Ovary (tissue), 9 donors: ENCODE data around the gene ABLIM1. TPM values are rescaled to one million over a fixed set of nuclear protein-coding genes. Genes with fewer than 3 reads are reported as not detected.

ENCODE experiments used
- DNase-seq, 5 donors: peaks; one replicate each; pipeline ENCODE4 v3.0.0-alpha.2; 2019 to 2020
- H3K27ac ChIP-seq, 2 donors: fragments of 200-600 bp; one replicate each; pipeline versions ENCODE4 v1.5.1 to v1.8.0; 2019 to 2022
- H3K27me3 ChIP-seq: fragments of 200-600 bp; one replicate; pipeline ENCODE4 v1.8.0; 2022
- H3K36me3 ChIP-seq: fragments of 200-600 bp; sonication (generic); one replicate; pipeline ENCODE4 v1.5.1; 2019
- H3K4me1 ChIP-seq: one replicate; pipeline ENCODE4 v1.8.1; 2013; ENCODE audit warnings: mild to moderate bottlenecking, moderate library complexity; ENCODE audit not compliant: insufficient read depth
- H3K4me3 ChIP-seq: fragments of 200-600 bp; sonication (generic); one replicate; pipeline ENCODE4 v1.5.1; 2017
- H3K9me3 ChIP-seq, 2 donors: fragments of 200-600 bp in 1 of 2; sonication (generic) in 1 of 2; one replicate each; pipeline versions ENCODE4 v1.5.1 to v1.8.1; 2013 to 2019; ENCODE audit warnings: mild to moderate bottlenecking in 1 of 2, moderate library complexity in 1 of 2
- EP300 ChIP-seq: sonication (generic); formaldehyde crosslinking; IDR thresholded peaks from one replicate; pipeline ENCODE4 v1.6.1; 2017; ENCODE audit warnings: antibody characterized with exemption
- POLR2A ChIP-seq: fragments of 450-650 bp; IDR thresholded peaks from one replicate; pipeline ENCODE4 v1.6.1; 2017; ENCODE audit warnings: antibody characterized with exemption, mild to moderate bottlenecking, moderate library complexity
- WGBS, 3 donors: extraction: QIAGEN DNeasy Blood & Tissue Kit in 1 of 3; methylation state at CpG; one replicate each; pipeline versions ENCODE4 v1.1.5 to v1.1.7; 2013 to 2017; 5-methylcytosine and 5-hydroxymethylcytosine counted together
- intact Hi-C, 4 donors: fragments of 100-400 bp; cut with DNase I; formaldehyde crosslinking; loops; one replicate each; pipeline versions ENCODE4 v1.11.0 to v1.15.1; 2022 to 2023
- polyA plus RNA-seq, 2 donors: library from polyadenylated mRNA; stranded (reverse); fragments of 200-250 nt in 1 of 2; fragments of 350-450 nt in 1 of 2; fragmentation: Illumina TruSeq in 1 of 2; extraction: RNeasy Lipid Tissue Mini Kit (QIAGEN cat#74804) in 1 of 2; gene quantifications; one replicate each; pipeline ENCODE4 v1.2.3, GENCODE V29; 2013 to 2014
- total RNA-seq, 7 donors: library from RNA; depleted of rRNA in 2 of 7; stranded (reverse); fragments of >200 nt in 2 of 7; fragmentation: NEBNext Ultra II Directional in 3 of 7; extraction: Animal tissue kit (Norgen Biotek cat#: 25700) in 3 of 7; gene quantifications; one replicate each; pipeline versions ENCODE4 v1.1.0 to v1.2.4, GENCODE V29; 2016 to 2023
- TF ChIP-seq, protein P1 (sequence below), 3 donors: fragments of 450-650 bp in 2 of 3; fragments of 200-600 bp in 1 of 3; IDR thresholded peaks; one replicate each; pipeline versions ENCODE4 v1.5.1 to v1.8.0; 2016 to 2022; ENCODE audit warnings: antibody characterized with exemption in 3 of 3, mild to moderate bottlenecking in 1 of 3
- donor health status: DM: no; HTN: no; CAD: no; lungs with moderate emphysema.
- donor health status: DM: no; HTN: no; CAD: no.
- donor health status: Bipolar disorder and iron deficiency.
- donor health status: DM: yes; HTN: yes; CAD: no.
- donor health status: DM: no; HTN: no; CAD: no.
- donor health status: DM: yes; HTN: yes; CAD: no.

ABLIM1 gene
- total and polyA plus RNA-seq, 9 donors = 155 to 505 (median 283) TPM

GRCh38 chr10:114566064-114566463, 92.0 kb downstream of the ABLIM1 start:
- TF ChIP-seq EP300 (no peak), POLR2A (no peak)
- TF ChIP-seq, protein P1, sequence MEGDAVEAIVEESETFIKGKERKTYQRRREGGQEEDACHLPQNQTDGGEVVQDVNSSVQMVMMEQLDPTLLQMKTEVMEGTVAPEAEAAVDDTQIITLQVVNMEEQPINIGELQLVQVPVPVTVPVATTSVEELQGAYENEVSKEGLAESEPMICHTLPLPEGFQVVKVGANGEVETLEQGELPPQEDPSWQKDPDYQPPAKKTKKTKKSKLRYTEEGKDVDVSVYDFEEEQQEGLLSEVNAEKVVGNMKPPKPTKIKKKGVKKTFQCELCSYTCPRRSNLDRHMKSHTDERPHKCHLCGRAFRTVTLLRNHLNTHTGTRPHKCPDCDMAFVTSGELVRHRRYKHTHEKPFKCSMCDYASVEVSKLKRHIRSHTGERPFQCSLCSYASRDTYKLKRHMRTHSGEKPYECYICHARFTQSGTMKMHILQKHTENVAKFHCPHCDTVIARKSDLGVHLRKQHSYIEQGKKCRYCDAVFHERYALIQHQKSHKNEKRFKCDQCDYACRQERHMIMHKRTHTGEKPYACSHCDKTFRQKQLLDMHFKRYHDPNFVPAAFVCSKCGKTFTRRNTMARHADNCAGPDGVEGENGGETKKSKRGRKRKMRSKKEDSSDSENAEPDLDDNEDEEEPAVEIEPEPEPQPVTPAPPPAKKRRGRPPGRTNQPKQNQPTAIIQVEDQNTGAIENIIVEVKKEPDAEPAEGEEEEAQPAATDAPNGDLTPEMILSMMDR (IDR thresholded peaks at IDR 0.05) = no peak
- Histone ChIP-seq H3K27me3 (no peaks in the 10 kb centered on the region), H3K36me3 (no peaks in the 10 kb centered on the region), H3K27ac (no peak overlapping the region), H3K4me3 (no peak overlapping the region), H3K4me1 (no peaks in the 10 kb centered on the region), H3K9me3 (no peaks in the 10 kb centered on the region)
- no peak for DNase-seq
- intact Hi-C loops = no loop called here
- WGBS, 3 donors = 93 to 97% (median 96%) methylated on average over 7 of the region's 7 CpGs

DNA sequence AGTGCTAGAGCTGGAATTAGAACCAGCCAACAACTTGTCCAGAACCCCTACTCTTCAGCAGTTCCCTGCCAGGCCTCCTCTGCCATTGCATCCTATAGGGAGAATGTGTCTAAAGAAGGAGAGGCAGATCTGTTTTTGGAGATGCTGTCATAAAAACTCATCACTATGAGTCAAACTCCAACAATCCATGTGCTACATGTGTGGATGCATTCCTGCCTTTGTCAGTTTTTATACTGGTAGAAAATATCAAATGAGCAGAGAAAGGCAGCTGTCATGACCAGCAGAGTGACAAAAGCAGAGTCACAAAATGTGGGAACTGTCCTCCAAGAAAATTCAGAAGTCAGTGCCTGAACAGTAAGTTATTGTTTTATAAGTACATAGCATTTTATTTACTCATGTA, 93.0 kb downstream of the ABLIM1 start:
- Histone ChIP-seq H3K4me3 (no peak overlapping the region), H3K27ac (no peak overlapping the region), H3K4me1 (no peaks in the 10 kb centered on the region), H3K9me3 (no peaks in the 10 kb centered on the region), H3K27me3 (no peaks in the 10 kb centered on the region), H3K36me3 (no peaks in the 10 kb centered on the region)
- TF ChIP-seq EP300 (no peak), POLR2A (no peak)
- TF ChIP-seq, protein P1 (IDR thresholded peaks at IDR 0.05) = no peak
- intact Hi-C loops = no loop called here
- no peak for DNase-seq

DNA sequence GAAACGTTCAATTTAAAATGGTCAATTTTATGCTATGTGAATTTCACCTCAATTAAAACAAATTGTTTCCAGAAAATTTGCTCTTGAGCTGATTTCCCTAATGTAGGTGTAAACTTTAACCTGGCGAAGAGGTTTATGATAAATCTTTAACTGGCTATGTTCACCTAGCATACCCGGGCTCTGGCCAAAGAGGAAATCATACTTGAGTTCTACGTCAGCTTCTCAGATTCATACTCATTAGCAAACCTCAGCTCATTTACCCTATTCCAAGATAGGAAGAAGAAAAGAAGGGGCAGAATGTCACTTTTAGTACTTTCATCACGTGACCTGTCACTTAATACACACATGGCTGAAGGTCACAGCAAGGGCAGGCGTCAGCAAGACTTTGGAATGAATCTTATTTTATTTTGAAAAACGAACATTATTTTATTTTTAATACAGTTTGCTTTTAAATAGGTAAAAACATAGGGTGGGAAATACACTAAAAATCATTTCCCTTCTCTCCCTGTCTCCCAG, 97.0 kb downstream of the ABLIM1 start:
- no peaks in the 10 kb centered on the region for H3K27me3 ChIP-seq
- no peaks in the 10 kb centered on the region for H3K4me1 ChIP-seq
- no peak for DNase-seq
- no peaks in the 10 kb centered on the region for H3K36me3 ChIP-seq
- 77 to 84% (median 82%) methylated on average over 7 of the region's 7 CpGs for WGBS, 3 donors
- no peak overlapping the region for H3K27ac ChIP-seq
- intact Hi-C loops = no loop called here
- TF ChIP-seq POLR2A (no peak), EP300 (no peak)
- TF ChIP-seq, protein P1 (IDR thresholded peaks at IDR 0.05) = no peak
- no peaks in the 10 kb centered on the region for H3K9me3 ChIP-seq
- H3K4me3 ChIP-seq = no peak overlapping the region

DNA sequence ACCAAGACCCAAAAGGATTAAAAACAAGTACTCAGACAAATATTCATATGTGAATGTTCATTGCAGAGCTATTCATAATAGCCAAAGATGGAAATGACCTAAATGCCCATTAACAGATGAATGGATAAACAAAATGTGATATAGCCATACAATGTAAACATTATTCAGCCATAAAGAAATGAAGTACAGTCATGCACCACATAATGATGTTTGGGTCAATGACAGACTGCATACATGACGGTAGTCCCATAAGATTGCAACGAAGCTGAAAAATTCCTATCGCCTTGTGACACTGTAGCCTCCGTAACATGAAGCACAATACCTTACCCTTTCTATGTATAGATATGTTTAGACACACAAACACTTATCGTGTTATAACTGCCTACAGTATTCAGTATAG, 97.9 kb downstream of the ABLIM1 start:
- H3K4me1 ChIP-seq = no peaks in the 10 kb centered on the region
- TF ChIP-seq POLR2A = no peak
- no peak for DNase-seq
- H3K27me3 ChIP-seq = no peaks in the 10 kb centered on the region
- 87 to 97% (median 96%) methylated on average over 5 of the region's 5 CpGs for WGBS, 3 donors
- intact Hi-C loops = no loop called here
- no peak overlapping the region for H3K27ac ChIP-seq
- H3K36me3 ChIP-seq = no peaks in the 10 kb centered on the region
- H3K9me3 ChIP-seq = no peaks in the 10 kb centered on the region
- no peak overlapping the region for H3K4me3 ChIP-seq

DNA sequence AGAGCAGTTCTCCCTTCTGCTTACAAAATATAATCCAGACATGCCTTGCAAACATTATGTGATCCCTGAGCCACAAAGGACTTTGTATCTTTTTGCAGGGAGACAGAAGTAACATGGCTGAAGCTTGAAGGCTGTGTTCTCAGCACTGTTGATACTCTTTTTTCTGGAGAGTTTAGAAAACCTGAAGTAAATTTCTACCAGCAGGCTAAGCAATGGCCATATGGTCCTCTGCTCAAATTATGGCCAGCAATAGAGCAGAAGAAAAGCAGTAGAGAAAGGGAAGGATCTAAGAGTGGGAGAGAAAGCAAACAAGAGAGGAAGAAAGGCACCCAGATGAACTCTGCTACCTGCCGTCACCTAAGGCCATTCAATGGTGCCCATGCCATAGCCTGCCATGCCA, 98.4 kb downstream of the ABLIM1 start:
- no peak overlapping the region for H3K4me3 ChIP-seq
- intact Hi-C loops = loop anchor here (10.0 kb wide), 4 partner anchors 75 to 225 kb away; no protein-coding TSS in a partner anchor
- no peak overlapping the region for H3K27ac ChIP-seq
- H3K4me1 ChIP-seq = no peaks in the 10 kb centered on the region
- DNase-seq = no peak
- H3K27me3 ChIP-seq = no peaks in the 10 kb centered on the region
- no peaks in the 10 kb centered on the region for H3K36me3 ChIP-seq
- WGBS, 3 donors = 100% methylated on average over 1 of the region's 1 CpG
- H3K9me3 ChIP-seq = no peaks in the 10 kb centered on the region
- TF ChIP-seq POLR2A (no peak), EP300 (no peak)
- TF ChIP-seq, protein P1 (IDR thresholded peaks at IDR 0.05) = no peak
